NCI-H446 (cell line): ENCODE measurements around the gene ARHGDIB.

Experiments
- DNase-seq, 2 experiments: peaks; one replicate each; lab custom pipeline; 2025; lab: John Stamatoyannopoulos, UW

Gene ARHGDIB

DNA sequence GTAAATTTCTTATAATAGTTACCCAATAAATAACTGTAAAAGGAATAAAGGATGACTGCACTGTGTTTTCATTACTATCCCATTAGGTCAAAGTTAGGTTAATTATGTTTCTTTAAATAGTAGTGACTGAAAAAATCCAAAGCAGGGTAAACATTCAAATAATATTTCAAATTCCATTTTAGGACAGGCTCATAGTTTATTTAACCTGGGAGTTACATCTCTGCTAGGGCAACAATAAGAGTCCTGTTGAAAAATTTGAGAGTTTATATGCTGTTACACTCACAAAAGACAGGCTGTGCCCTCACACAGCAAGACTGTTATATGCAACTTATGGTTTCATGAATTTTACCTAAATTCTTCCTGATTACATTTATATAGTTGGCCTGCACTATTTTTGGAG, 31.1 kb downstream of the ARHGDIB start:
- DNase-seq: no peak

DNA sequence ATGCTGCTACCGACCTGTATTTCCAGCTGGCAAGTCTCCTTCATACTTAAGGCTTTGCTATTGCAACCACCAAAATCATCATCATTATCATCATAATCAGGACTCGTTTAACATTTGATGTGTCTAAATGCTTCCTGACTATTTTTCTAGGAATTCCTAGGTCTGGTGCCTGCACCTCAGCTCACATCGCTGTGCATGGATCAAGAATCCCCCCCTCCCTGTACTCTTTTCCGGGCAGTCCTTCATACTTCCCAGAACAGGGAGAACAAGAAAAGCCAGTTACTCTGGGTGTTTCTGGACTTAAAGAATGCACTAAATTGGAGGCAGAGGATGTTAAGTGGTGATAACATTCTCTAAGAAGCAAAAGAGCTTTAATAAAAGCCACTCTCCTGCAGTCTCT, 32.5 kb downstream of the ARHGDIB start:
- DNase-seq: peak in 1 of 2 experiments; percentile 25

DNA sequence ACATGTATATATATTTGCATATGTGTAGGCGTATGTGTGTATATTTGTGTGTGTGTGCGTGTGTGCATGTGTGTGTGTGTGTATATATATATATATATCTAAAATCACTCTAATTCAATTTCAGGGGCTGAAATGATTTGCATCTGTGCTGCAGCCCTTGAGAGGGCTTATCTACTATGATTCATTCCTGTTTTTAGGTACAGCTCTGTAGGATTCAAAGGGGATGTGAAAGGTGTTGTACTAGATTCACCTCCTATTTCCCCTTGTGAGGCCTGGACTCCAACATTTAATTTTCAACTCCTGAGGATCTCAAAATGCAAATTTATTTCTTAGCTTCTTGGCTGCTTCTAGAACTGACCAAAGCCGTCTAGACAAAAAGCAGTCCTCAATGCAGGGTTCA, 34.1 kb downstream of the ARHGDIB start:
- DNase-seq: no peak

DNA sequence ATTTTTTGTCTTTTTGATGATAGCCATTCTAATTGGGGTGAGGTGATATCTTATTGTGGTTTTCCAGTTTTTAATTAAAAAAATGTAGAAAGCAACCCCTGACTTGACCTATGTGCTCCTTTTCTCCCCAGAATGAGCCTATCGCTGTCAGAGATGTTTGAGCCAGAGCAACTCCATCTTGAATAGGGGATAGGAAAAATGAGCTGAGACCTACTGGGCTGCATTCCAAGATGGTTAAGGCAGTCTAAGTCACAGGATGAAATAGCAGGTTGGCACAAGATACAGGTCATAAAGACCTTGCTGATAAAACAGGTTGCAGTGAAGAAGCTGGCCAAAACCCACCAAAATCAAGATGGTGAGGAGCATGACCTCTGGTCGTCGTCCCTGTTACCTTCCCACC, 36.9 kb downstream of the ARHGDIB start:
- no peak for DNase-seq

DNA sequence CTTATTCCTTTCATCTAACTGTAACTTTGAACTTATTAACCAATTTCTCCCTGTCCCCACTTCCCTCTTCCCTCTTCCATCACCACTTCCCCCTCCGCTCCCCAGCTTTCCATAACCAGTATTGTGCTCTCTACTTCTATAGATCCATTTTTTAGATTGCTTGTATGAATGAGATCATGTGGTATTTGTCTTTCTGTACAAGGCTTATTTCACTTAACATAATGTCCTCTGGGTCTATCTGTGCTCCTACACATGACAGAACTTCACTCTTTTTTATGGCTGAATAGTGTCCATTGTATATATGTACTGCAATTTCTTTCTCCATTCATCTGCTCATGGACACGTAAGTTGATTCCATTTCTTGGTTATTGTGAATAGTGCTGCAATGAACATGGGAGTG, 37.5 kb downstream of the ARHGDIB start:
- DNase-seq: no peak

DNA sequence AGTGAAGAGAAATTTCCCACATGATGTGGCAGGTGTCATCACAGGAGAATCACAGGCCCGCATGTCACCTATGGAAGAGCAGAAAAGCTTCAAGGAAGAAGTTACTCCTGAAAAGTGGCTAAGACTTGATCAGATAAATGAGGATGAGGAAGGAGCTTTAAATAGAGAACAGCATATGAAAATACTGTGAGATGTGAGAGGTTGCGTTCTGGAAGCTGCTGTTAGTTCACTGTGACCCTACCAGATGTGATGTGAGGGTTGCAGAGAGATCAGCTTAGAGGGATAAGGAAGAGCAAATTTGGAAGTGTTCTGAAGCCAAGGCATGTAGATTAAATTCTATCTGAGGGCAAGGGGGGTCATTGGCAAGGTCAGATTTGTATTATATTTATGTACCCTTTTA, 40.2 kb downstream of the ARHGDIB start:
- DNase-seq: no peak

DNA sequence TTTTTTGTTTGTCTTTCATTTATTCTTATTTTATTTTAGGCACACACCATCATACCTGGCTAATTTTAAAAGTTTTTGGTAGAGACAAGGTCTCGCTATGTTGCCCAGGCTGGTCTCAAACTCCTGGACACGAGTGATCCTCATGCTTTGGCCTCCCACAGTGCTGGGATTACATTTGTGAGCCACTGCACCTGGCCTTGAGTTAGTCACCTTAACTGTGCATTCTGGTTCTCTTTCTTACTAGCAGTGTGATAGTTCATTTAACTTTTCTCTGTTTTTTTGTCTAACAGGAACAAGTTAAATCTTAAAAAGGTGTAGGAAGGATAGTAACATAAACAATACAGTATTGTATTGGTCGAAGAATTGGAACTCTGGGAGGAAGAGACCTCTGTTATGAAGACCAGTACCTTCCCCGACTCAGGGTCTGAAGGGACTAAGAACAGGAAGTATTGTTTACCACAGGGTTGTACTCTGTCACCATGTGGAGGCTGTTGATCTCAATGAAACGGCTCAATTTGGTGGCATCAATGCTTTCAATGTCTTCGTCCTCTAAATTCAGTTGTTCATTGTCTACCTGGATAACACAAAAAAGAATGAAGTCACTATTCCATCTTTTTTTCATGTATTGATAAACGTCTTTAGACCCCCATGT, 40.8 kb downstream of the ARHGDIB start:
- DNase-seq: no peak

DNA sequence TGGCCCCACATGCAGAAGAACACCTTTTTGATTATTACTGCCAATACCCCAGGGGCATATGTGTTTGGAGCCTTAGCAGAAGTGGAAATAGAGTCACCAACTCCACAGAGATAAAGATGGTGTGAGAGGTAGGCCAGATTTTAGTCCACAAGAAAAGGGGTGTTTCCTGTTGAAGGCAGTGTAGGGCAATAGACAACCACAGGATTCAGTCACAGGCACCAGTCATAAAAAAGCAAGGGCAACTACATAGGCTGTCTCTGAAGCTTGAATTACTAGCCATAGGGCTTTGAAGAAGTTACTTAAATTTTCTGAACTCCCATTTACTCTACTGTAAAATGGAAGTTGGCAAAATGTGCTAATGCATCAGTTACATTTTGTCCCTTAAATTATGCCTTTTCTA, 41.9 kb downstream of the ARHGDIB start:
- DNase-seq: no peak

DNA sequence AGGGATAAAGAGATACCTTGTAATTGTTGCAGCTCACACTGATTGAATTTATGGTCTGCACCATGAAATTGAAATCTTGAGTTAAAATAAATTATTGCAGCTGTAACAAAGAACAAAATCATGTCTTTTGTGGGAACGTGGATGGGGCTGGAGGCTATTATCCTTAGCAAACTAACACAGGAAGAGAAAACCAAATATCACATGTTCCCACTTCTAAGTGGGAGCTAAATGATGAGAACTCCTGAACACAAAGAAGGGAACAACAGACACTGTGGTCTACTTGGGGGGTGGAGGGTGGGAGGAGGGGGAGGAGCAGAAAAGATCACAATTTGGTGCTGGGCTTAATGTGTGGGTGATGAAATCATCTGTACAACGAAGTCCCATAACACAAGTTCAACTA, 45.7 kb downstream of the ARHGDIB start:
- DNase-seq: no peak

DNA sequence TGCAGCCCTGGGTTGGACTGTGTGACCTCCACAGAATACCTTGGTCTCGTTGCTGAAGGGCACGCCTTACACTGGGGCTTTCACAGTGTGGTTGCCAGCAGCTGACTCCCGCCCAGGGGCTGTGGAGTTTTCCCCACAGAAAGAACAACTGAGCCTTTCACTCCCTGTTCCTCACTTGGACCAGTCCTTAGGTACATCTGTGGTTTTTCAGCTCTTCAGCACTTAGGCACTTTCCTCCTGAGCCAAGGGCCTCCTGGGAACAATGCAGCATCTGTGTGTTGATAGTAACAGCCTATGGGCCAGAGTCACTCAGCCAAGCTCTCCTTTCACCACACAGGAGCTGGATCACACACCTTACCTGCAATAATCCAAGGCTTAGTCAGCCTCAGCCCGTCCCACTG, 48.0 kb downstream of the ARHGDIB start:
- DNase-seq: peak; percentile 29 to 76

DNA sequence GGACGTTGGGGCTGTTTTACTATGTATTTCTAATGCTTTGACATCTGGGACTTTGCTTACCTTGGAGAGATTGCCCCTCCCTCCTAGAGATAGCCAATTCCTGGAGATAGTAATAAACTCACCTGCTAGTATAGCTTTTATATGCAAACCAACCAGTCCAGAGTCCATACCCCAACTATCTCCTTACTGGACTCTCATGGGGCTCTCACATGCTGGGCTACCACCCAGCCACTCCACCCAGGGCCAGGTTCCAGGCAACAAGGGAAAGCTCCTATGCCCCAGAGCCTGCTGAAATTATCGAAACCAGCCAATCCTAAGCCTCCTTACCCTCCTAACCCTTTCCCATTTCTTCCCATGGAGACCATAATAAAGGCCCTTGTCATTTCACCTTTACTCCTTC, 50.3 kb downstream of the ARHGDIB start:
- DNase-seq: no peak

DNA sequence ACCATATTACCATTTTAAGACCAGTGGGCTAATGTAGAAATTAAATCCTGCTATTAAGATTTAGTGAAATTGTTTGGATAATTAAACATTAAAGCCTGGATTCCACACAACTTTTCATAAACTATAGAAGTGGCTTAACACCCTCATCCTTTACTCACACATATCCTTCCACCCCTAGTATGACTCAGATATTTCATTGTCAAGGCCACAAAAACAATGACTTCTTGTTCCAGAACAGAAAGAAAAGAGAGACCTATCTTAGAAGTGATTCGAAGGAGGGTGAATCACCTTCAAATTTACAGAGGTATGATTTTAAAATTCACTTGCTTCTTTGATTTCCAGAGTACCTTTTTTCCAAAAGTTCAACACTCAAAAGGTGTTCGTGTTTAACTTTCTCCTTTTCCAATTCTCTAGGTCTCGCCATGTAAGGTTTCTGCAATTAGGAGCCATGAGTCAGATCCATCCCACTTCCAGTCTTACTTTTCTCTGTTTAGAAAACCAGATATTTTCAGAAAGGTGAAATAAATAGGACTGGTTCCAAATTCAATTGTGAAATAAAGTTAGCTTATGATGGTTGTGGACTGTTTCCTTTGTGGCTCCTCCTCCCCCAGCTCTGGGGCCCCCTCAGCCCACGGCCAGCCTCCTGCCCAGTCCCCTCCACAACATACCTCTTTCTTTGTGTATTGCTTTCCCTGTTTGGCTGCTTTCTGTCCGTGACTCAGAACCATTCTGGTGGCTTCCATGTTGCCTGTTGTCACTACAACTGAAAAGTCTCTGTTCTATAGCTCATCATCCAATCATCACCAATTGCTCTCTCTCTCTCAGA, 51.1 kb downstream of the ARHGDIB start:
- no peak for DNase-seq

DNA sequence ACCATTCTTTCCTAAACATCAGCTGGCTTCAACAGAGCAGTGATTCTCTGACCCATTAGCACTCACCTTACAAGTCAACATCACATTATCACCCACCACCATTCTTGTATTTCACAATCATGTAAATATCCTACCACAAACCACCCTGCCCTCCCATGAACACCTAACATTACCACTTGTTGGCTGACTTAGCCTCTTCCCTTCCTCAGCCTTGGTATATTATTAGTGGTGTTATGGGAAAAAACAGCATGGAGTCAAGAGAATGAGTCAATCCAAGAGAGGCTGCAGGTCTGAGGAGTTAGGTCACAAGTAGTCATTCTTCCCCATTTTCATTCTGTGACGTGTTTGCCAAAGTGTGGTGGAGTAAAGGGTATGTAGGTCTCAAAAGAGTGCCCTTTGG, 53.4 kb downstream of the ARHGDIB start:
- no peak for DNase-seq

DNA sequence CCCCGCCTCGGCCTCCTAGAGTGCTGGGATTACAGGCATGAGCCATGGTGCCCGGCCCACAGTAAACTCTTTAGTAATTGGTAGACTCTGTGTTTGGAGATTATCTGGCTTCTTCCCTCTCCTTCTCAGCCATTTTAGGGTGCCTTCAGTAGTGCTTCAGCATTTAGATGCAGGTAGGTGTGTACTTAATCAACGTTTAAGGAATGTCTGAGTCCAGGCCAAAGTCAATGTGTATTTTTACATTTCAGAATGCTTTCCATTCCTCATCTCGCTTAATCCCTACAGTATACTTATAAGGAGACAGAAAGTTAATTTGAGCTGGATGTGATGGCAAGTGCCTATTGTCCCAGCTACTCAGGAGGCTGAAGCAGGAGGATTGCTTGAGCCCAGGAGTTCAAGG, 55.3 kb downstream of the ARHGDIB start:
- DNase-seq: no peak

DNA sequence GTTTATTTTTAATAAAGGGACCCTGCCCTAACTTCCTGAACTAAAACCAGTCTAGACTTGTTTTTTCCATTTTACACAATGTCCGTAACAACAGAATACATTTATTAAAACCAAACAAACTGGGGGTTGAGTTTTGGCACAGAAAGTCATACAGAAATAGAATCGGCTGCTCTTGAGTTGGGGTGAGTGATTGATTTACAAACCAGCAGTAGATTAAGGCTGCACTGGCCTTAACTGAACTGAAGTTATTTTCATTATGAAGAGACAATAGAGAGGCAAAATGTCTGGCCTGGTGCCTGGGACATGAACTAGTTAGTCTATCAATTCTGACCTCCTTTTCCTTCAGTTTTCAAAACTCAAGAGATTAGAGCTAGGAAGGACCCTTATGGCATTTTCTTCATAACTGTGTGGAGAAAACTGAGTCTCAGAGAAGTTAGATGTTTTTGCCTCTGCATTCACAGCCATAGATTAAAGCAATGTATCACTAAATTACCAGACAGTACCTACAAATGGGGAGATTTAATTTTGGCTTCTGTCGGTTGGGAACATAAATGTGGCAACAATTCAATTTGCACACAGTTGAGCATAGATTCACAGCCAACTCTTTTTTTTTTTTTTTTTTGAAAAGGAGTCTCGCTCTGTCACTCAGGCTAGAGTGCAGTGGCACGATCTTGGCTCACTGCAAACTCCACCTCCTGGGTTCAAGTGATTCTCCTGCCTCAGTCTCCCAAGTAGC, 56.0 kb downstream of the ARHGDIB start:
- peak; percentile 34 to 55 for DNase-seq

DNA sequence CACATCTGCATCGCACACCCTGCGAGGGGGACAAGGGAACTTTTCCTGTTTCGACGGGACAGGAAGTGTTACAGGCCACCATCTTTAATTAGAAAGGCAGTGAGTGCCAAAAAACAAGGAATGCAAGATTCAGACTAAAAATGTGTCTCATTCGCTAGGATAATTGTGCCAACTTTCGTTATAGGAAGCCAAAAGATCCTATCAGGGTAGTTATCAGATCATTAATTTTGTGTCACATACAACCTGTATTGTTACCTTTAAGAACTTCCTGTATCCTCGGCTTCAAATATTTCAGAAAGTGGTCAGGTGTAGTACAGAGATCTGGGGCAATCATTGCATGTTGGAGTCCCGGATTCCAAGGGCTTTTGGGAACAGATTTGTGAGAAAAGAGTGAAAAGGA, 56.5 kb downstream of the ARHGDIB start:
- DNase-seq: no peak

DNA sequence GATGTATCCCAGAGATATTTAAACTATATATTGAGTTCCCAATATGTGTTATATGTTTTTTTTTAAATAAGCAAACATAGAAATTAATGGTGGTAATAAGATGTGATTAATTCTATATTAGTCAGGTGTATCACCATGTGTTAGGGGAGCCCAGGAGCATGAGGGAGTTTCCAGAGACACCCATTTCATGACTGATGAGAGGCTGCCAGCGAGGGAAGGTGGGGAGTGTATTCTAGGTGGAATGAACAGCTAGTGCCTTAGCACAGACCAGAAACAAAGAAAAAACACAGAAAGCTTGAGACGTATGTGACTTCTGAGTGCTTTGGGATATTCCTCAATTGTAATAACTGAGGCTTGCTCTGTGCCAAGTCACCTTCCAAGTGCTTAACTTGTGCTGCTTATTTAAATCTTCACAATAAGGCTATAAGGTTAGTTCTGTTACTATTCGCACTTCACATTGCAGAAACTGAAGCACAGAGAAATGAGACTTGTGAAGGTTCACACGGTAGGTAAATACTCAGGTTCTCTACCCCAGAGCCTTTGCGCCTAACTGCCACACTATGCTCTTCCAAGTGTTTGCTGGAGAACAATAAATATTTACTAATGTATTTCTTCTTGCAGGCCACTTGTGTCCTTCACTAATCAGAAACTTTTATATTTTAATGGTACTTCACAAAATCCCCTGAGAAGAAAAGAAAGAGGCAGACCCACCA, 57.9 kb downstream of the ARHGDIB start:
- no peak for DNase-seq

DNA sequence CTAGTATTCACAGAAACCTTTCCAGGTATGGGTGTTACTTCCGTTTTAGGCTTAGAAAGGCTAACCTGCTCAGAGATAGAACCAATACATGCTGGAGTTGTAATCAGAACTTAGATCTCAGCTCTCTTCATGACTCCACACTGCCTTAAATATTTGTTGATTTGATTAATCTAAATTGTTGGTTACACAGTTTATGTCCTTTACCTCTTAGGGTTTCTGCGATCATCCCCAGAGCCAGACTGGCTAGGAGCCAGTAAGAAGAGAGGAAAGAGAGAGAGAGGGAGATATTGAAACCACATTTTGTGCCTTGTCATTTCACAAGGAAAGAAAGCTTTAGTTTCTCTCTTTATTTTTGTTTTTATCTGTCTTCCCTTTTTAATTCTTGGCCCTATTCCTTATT, 58.9 kb downstream of the ARHGDIB start:
- DNase-seq: peak in 1 of 2 experiments; percentile 7

DNA sequence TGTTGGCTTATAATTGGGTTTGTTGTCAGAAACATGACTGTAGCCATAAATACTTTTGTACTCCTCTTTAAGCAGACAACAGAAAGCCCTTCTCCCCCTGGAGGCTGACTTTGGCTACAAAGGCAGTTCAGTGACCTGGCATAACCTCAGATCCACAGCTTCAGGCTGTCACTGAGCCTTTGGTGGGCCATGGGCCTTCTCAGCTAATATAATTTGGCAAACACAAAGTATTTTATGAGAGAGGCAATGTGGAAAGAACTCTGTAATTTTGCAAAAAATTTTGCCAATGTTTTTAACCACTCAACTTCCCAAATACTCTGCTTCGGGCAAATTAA, 60.2 kb downstream of the ARHGDIB start:
- DNase-seq: no peak

DNA sequence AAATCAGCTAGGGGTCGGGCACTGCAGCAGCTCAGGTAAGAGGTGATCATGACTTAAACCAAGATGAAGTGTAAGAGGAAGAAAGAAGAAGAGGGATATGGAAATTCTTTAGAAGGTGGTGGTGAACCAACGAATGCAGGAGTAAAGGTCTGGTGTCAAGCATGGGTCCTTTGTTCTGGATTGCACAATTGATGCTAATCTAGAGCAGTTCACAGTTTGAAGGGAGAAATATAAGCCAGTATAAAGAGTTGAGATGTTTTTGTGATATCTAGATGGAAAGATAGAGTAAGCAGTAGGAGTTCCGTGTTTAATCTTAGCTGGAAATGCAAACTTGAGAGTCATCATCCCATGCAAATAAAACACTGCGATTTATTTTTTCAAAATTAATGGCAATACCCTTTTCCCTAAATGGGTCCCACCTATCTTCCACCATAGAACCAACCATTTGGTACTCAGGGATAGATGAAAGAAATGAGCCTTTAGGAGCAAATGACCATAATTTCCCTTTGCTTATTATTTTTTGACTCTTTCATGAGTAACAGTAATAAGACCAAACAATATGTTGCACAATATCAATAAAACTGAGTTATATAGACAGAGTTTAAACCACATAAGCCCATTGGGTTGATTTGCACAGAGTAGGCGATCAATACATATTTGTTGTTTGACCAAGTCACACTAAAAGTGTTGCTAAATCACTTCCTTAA, 60.7 kb downstream of the ARHGDIB start:
- no peak for DNase-seq

DNA sequence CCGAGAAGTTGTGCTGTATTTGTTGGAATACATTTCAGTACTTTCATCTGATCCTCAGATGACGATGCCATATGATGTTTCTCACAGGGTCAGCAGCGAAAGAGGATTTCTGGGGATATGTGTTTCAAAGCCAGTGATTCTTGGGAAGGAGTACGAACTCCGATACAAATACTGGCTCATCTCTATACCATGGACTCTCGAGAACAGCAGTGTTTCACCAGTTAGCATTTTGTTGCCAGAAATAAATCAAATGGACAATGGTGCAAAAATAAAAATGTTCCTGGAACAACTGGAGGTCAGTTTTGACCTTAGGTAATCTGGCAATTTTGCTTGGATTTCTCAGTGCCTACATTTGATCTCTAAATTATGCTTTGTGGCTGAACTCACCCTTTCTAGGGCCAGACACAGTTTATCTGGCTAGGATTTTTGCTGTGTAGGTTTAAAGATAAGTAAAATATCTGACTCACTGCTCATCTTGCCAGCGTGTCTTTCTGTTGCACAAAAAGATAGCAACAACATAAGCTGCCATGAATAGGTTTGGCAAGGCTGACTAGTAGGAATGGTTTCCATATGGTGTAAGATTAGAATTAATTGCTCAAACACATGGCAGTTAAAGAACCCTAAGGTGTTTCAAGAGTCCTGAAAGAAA, 64.8 kb downstream of the ARHGDIB start:
- peak; percentile 50 to 88 for DNase-seq
